ENCODE data around the gene TCF15. TPM values are rescaled to one million over a fixed set of nuclear protein-coding genes. Genes with fewer than 3 reads are reported as not detected.

Gene TCF15
- total RNA-seq, 3 donors from 2014 or later, result 0.44 to 2.6 (median 1.1) TPM

- DNase-seq (ENCODE audit: low spot score in 2 of 2), result no peak
- Histone ChIP-seq H3K9me3 (no peaks in the 10 kb centered on the region), H3K27ac (no peak overlapping the region), H3K4me3 (no peak overlapping the region), H3K4me1 (no peaks in the 10 kb centered on the region), H3K27me3 (no peaks in the 10 kb centered on the region), H3K36me3 (no peaks in the 10 kb centered on the region)
- TF ChIP-seq POLR2AphosphoS5 (IDR thresholded peaks at IDR 0.05), result no peak
- TF ChIP-seq POLR2A (IDR thresholded peaks at IDR 0.05), result no peak
- TF ChIP-seq CTCF (IDR thresholded peaks at IDR 0.05), result no peak
- intact Hi-C loops (cut with DNase I; ENCODE audit: low total_unique reads), result loop anchor here (10.0 kb wide), 1 partner anchor 76 kb away; no protein-coding TSS in a partner anchor
Observed at GRCh38 chr20:640674-641515, 30.8 kb upstream of the TCF15 start.

- no peak overlapping the region for H3K4me3 ChIP-seq
- no peak overlapping the region for H3K27ac ChIP-seq
- TF ChIP-seq POLR2A (IDR thresholded peaks at IDR 0.05) (no peak), CTCF (IDR thresholded peaks at IDR 0.05) (no peak)
- no peaks in the 10 kb centered on the region for H3K4me1 ChIP-seq
- H3K36me3 ChIP-seq, result no peaks in the 10 kb centered on the region
- no peak for DNase-seq (ENCODE audit: low spot score in 2 of 2)
- intact Hi-C loops (cut with DNase I; ENCODE audit: low total_unique reads), result no loop called here
- H3K9me3 ChIP-seq, result no peaks in the 10 kb centered on the region
- no peaks in the 10 kb centered on the region for H3K27me3 ChIP-seq
Observed at GRCh38 chr20:638579-638978, 28.5 kb upstream of the TCF15 start.

- Histone ChIP-seq H3K9me3 (no peaks in the 10 kb centered on the region), H3K36me3 (no peaks in the 10 kb centered on the region), H3K4me3 (no peak overlapping the region), H3K27me3 (no peaks in the 10 kb centered on the region), H3K4me1 (no peaks in the 10 kb centered on the region), H3K27ac (no peak overlapping the region)
- no peak for TF ChIP-seq POLR2AphosphoS5 (IDR thresholded peaks at IDR 0.05)
- intact Hi-C loops (cut with DNase I; ENCODE audit: low total_unique reads), result no loop called here
- no peak for DNase-seq (ENCODE audit: low spot score in 2 of 2)
Observed at GRCh38 chr20:637559-637958, 27.4 kb upstream of the TCF15 start.

GRCh38 chr20:635893-636338 lies 25.8 kb upstream of the TCF15 start:
- H3K9me3 ChIP-seq, result no peaks in the 10 kb centered on the region
- DNase-seq (ENCODE audit: low spot score in 2 of 2), result no peak
- no peak for TF ChIP-seq POLR2AphosphoS5 (IDR thresholded peaks at IDR 0.05)
- no peak for TF ChIP-seq CTCF (IDR thresholded peaks at IDR 0.05)
- no peak for TF ChIP-seq POLR2A (IDR thresholded peaks at IDR 0.05)
- H3K27ac ChIP-seq, result no peak overlapping the region
- no peaks in the 10 kb centered on the region for H3K4me1 ChIP-seq
- intact Hi-C loops (cut with DNase I; ENCODE audit: low total_unique reads), result no loop called here
- H3K36me3 ChIP-seq, result no peaks in the 10 kb centered on the region
- no peak overlapping the region for H3K4me3 ChIP-seq
- H3K27me3 ChIP-seq, result no peaks in the 10 kb centered on the region

GRCh38 chr20:635028-635892 lies 25.2 kb upstream of the TCF15 start:
- Histone ChIP-seq H3K27me3 (no peaks in the 10 kb centered on the region), H3K4me1 (no peaks in the 10 kb centered on the region), H3K27ac (no peak overlapping the region), H3K9me3 (no peaks in the 10 kb centered on the region), H3K36me3 (no peaks in the 10 kb centered on the region), H3K4me3 (no peak overlapping the region)
- DNase-seq (ENCODE audit: low spot score in 2 of 2), result no peak
- intact Hi-C loops (cut with DNase I; ENCODE audit: low total_unique reads), result no loop called here
- TF ChIP-seq POLR2AphosphoS5 (IDR thresholded peaks at IDR 0.05), result no peak
- no peak for TF ChIP-seq POLR2A (IDR thresholded peaks at IDR 0.05)
- no peak for TF ChIP-seq CTCF (IDR thresholded peaks at IDR 0.05)
